K562 (cell line): ENCODE results near the gene CPNE2. TPM values are rescaled to one million over a fixed set of nuclear protein-coding genes. Genes with fewer than 3 reads are reported as not detected.

Experiments
- ATAC-seq: fragments of 200-7000 bp; cut with Tn5 transposase; 3 replicates; pipeline ENCODE4 v1.9.1; 2020; ENCODE audit warnings: moderate library complexity
- BruUV-seq: library from RNA; stranded (reverse); fragments of 400-500 nt; replicated peaks from 2 replicates; lab custom pipeline; 2021; lab: Mats Ljungman, UMichigan
- CTCF ChIA-PET: fragments of 300-600 bp; formaldehyde crosslinking; extraction: SDS; loops from one replicate; lab custom pipeline; 2021; ENCODE audit warnings: low intra/inter-chr PET ratio; lab: Yijun Ruan, JAX
- POLR2A ChIA-PET: fragments of 300-600, 350-650 bp; sonication (Branson Sonifier 250); formaldehyde crosslinking; extraction: SDS; loops from one replicate; lab custom pipeline; 2021; ENCODE audit warnings: antibody characterized with exemption, inconsistent platforms; lab: Yijun Ruan, JAX
- DNase-seq, 4 experiments: peaks; one replicate each; pipeline versions ENCODE4 v3.0.0 to v3.0.0-alpha.2; 2011 to 2018; ENCODE audit warnings: low spot score in 3 of 4, mixed read lengths in 3 of 4; ENCODE audit errors: extremely low read depth in 1 of 4
- FAIRE-seq: peaks from 2 replicates; lab custom pipeline; 2011; peaks lifted over from hg19 to GRCh38; lab: Jason Lieb, UNC
- H2AFZ ChIP-seq: 2 replicates; pipeline ENCODE4 v1.6.0; 2011; ENCODE audit warnings: low read depth, low read length, control low read depth, inconsistent platforms
- H3K27ac ChIP-seq: fragments of 200-600 bp; 3 replicates; pipeline ENCODE4 v1.8.0; 2011; ENCODE audit warnings: low read depth, mild to moderate bottlenecking, control low read depth, inconsistent platforms, low read length, moderate library complexity, mixed read lengths; ENCODE audit errors: extremely low read depth
- H3K27me3 ChIP-seq, 2 experiments: fragments of 300-600 bp in 1 of 2; 2 replicates in 1 of 2; 3 replicates in 1 of 2; pipeline versions ENCODE4 v1.6.0 to v1.8.0; 2011; ENCODE audit warnings: inconsistent platforms in 2 of 2, low read length in 2 of 2, mild to moderate bottlenecking in 1 of 2, mixed read lengths in 1 of 2, moderate library complexity in 1 of 2; ENCODE audit not compliant: control insufficient read depth in 2 of 2, insufficient read depth in 2 of 2
- H3K36me3 ChIP-seq: fragments of 300-600 bp; 3 replicates; pipeline ENCODE4 v1.8.0; 2011; ENCODE audit warnings: mild to moderate bottlenecking, low read length, inconsistent platforms; ENCODE audit not compliant: control insufficient read depth, insufficient read depth
- H3K4me1 ChIP-seq, 2 experiments: fragments of 200-600 bp in 1 of 2; replicated peaks in 1 of 2; 2 replicates in 1 of 2; 3 replicates in 1 of 2; pipeline versions ENCODE4 v1.5.1 to v1.8.0; 2011; ENCODE audit warnings: inconsistent platforms in 2 of 2, low read length in 2 of 2, mild to moderate bottlenecking in 1 of 2, mixed read lengths in 1 of 2, moderate library complexity in 1 of 2; ENCODE audit not compliant: control insufficient read depth in 2 of 2, insufficient read depth in 2 of 2
- H3K4me2 ChIP-seq: 2 replicates; pipeline ENCODE4 v1.6.1; 2011; ENCODE audit warnings: low read length, control low read depth, inconsistent platforms, mixed read lengths; ENCODE audit not compliant: insufficient read depth
- H3K4me3 ChIP-seq: fragments of 200-600 bp; sonication (generic), shearing (Covaris generic); 2 replicates; pipeline ENCODE4 v1.5.1; 2016; ENCODE audit warnings: control low read depth, inconsistent platforms
- H3K79me2 ChIP-seq: fragments of 200-600 bp; 3 replicates; pipeline ENCODE4 v1.8.0; 2011; ENCODE audit warnings: low read length, inconsistent platforms; ENCODE audit not compliant: control insufficient read depth, insufficient read depth
- H3K9ac ChIP-seq, 2 experiments: 2 replicates each; pipeline versions ENCODE4 v1.6.0 to v1.6.1; 2011; ENCODE audit warnings: low read depth in 2 of 2, low read length in 2 of 2, control low read depth in 1 of 2, inconsistent platforms in 1 of 2, mild to moderate bottlenecking in 1 of 2, mixed read lengths in 1 of 2; ENCODE audit not compliant: insufficient read depth in 1 of 2
- H3K9me1 ChIP-seq: one replicate; pipeline ENCODE4 v1.6.0; 2011; ENCODE audit warnings: inconsistent platforms, mild to moderate bottlenecking, low read length, moderate library complexity; ENCODE audit not compliant: control insufficient read depth, insufficient read depth
- H3K9me3 ChIP-seq: replicated peaks from 2 replicates; pipeline ENCODE4 v1.5.1; 2011; ENCODE audit warnings: low read depth, low read length, inconsistent platforms; ENCODE audit not compliant: control insufficient read depth, insufficient read depth
- H4K20me1 ChIP-seq: replicated peaks from 2 replicates; pipeline ENCODE4 v1.6.1; 2011; ENCODE audit warnings: low read length, inconsistent platforms, mixed read lengths; ENCODE audit not compliant: control insufficient read depth, insufficient read depth
- RBM25 ChIP-seq: fragments of 200-400 bp; formaldehyde crosslinking; IDR thresholded peaks from 2 replicates; pipeline ENCODE4 v1.6.1; 2018; ENCODE audit warnings: low read length, low read depth, moderate library complexity; ENCODE audit not compliant: severe bottlenecking
- TCF7 ChIP-seq: sonication (generic); IDR thresholded peaks from 2 replicates; pipeline ENCODE4 v1.6.1; 2016; ENCODE audit warnings: antibody characterized with exemption, borderline replicate concordance
- YY1 ChIP-seq, 3 experiments: IDR thresholded peaks; 2 replicates each; pipeline ENCODE4 v1.6.1; 2011; ENCODE audit warnings: low read length in 2 of 3, mild to moderate bottlenecking in 2 of 3, moderate library complexity in 2 of 3, borderline replicate concordance in 1 of 3, control low read depth in 1 of 3, low read depth in 1 of 3; ENCODE audit not compliant: insufficient read depth in 3 of 3, insufficient replicate concordance in 2 of 3, control insufficient read depth in 1 of 3, insufficient read length in 1 of 3; ENCODE audit errors: extremely low read depth in 1 of 3
- ZC3H4 ChIP-seq: sonication (generic); formaldehyde crosslinking; IDR thresholded peaks from 2 replicates; pipeline ENCODE4 v1.9.0; 2021; ENCODE audit warnings: missing genetic modification reagents, borderline replicate concordance
- ZC3H8 ChIP-seq: fragments of 450-650 bp; IDR thresholded peaks from 2 replicates; pipeline ENCODE4 v1.6.1; 2017
- WGBS: fragments of 100-300 bp; shearing (Covaris generic); methylation state at CpG from one replicate; pipeline ENCODE4 v1.1.6; 2016; ENCODE audit warnings: low coverage, mixed read lengths; ENCODE audit not compliant: insufficient coverage; ENCODE audit errors: missing lambda C conversion rate; 5-methylcytosine and 5-hydroxymethylcytosine counted together
- in situ Hi-C: fragments of 300-500 bp; cut with MboI; formaldehyde crosslinking; loops from 4 replicates; pipeline ENCODE4 v1.15.0; 2018; ENCODE audit warnings: inconsistent platforms, mixed read lengths
- intact Hi-C: fragments of 100-400 bp; cut with micrococcal nuclease; formaldehyde crosslinking; loops from 2 replicates; pipeline ENCODE4 v1.14.2; 2022
- polyA plus RNA-seq, 8 experiments: library from polyadenylated mRNA; depleted of rRNA in 4 of 8; stranded (reverse) in 5 of 8; unstranded in 3 of 8; fragments of >200 nt; fragmentation: Nextera tagmentation in 2 of 8; fragmentation: Illumina TruSeq in 1 of 8; extraction: Ambion mirVana in 2 of 8; extraction: Trizol in 1 of 8; gene quantifications; 2 replicates each; pipeline versions ENCODE4 v1.2.1 to v1.2.3, GENCODE V29; 2011 to 2014; ENCODE audit warnings: inconsistent platforms in 1 of 8, missing spikeins in 1 of 8
- total RNA-seq, 7 experiments: library from RNA; depleted of rRNA in 6 of 7; stranded (reverse); fragments of >200 nt in 6 of 7; fragmentation: Illumina TruSeq in 2 of 7; extraction: Trizol in 2 of 7; gene quantifications; 2 replicates each; pipeline versions ENCODE4 v1.2.1 to v1.2.3, GENCODE V29; 2011 to 2021; ENCODE audit warnings: low replicate concordance in 1 of 7
- TF ChIP-seq, protein P1 (sequence below): IDR thresholded peaks from 2 replicates; pipeline ENCODE4 v1.6.1; 2011; ENCODE audit not compliant: insufficient read length; ENCODE audit errors: extremely low read depth
- TF ChIP-seq, protein P2 (sequence below): fragments of 450-650 bp; formaldehyde crosslinking; conservative IDR thresholded peaks from 2 replicates; pipeline ENCODE4 v1.4.0; 2022; ENCODE audit warnings: mild to moderate bottlenecking, missing genetic modification characterization
- TF ChIP-seq, protein P3 (sequence below): fragments of 450-650 bp; IDR thresholded peaks from 2 replicates; pipeline ENCODE4 v1.6.1; 2016; ENCODE audit warnings: mild to moderate bottlenecking, moderate library complexity

Gene CPNE2
- total and polyA plus RNA-seq, 9 of the 15 experiments (the other 6 are each of a cell fraction or from before 2014, with no cell fraction given), result 3.0 to 13.9 (median 8.6) TPM

DNA sequence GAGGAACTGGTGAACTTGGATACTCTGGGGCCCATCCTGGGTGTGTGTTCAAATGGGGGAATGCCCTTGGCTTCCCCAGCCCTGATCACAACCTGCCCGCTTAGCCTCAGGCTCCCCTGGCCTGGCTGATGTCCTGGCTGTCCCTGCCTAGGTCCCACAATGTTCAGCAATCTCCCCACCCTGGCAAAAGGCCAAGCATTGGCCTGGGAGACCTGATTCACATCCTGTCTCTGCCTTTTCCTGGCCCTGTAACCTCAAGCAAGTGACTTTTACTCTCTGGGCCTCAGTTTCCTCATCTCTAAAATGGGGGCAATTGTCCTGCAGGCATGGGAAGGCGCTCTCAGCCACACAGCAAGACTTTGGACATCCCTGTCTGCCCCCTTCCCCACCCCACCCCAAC, 14.4 kb downstream of the CPNE2 start:
- Histone ChIP-seq H3K9me1 (no peaks in the 10 kb centered on the region), H3K27ac (no peak overlapping the region), H3K9me3 (no peaks in the 10 kb centered on the region), H3K27me3 (no peaks in the 10 kb centered on the region), H3K79me2 (no peaks in the 10 kb centered on the region), H3K36me3 (no peaks in the 10 kb centered on the region), H4K20me1 (no peaks in the 10 kb centered on the region; the same call in 1 of the 2 replicates), H2AFZ (no peak overlapping the region), H3K9ac (no peak overlapping the region), H3K4me2 (no peak overlapping the region), H3K4me3 (no peak overlapping the region), H3K4me1 (peaks cover 11 to 13% of the 10 kb centered on the region in 2 experiments; a peak in 3 of 5 replicates)
- ChIA-PET CTCF (interaction anchor here (0.5 kb wide), 1 partner anchor 110 kb away, joined by 4 read pairs; no protein-coding TSS in a partner anchor), POLR2A (interaction anchor here (0.6 to 2.5 kb wide), 2 partner anchors 9 to 27 kb away, joined by 3 to 7 read pairs; no protein-coding TSS in a partner anchor)
- ATAC-seq (no peak), FAIRE-seq (no peak), DNase-seq (no peak)
- WGBS, result 15% methylated on average over 2 of the region's 2 CpGs
- in situ Hi-C loops, result no loop called here
- no TSS peak for BruUV-seq
- intact Hi-C loops, result no loop called here
- TF ChIP-seq, protein P1, sequence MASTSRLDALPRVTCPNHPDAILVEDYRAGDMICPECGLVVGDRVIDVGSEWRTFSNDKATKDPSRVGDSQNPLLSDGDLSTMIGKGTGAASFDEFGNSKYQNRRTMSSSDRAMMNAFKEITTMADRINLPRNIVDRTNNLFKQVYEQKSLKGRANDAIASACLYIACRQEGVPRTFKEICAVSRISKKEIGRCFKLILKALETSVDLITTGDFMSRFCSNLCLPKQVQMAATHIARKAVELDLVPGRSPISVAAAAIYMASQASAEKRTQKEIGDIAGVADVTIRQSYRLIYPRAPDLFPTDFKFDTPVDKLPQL, result no peak
- no peak for TF ChIP-seq TCF7
- no peak for TF ChIP-seq ZC3H8
- TF ChIP-seq, protein P2, sequence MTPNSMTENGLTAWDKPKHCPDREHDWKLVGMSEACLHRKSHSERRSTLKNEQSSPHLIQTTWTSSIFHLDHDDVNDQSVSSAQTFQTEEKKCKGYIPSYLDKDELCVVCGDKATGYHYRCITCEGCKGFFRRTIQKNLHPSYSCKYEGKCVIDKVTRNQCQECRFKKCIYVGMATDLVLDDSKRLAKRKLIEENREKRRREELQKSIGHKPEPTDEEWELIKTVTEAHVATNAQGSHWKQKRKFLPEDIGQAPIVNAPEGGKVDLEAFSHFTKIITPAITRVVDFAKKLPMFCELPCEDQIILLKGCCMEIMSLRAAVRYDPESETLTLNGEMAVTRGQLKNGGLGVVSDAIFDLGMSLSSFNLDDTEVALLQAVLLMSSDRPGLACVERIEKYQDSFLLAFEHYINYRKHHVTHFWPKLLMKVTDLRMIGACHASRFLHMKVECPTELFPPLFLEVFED, result no peak
- no peak for TF ChIP-seq ZC3H4 (CRISPR knock-in tag)
- no peak for TF ChIP-seq YY1 (IDR thresholded peaks at IDR 0.05; ENCODE audit: borderline replicate concordance in 1 of 3, control insufficient read depth in 1 of 3, extremely low read depth in 1 of 3, insufficient read depth in 3 of 3, insufficient read length in 1 of 3, insufficient replicate concordance in 2 of 3, low read depth in 1 of 3, low read length in 2 of 3)
- TF ChIP-seq, protein P3, sequence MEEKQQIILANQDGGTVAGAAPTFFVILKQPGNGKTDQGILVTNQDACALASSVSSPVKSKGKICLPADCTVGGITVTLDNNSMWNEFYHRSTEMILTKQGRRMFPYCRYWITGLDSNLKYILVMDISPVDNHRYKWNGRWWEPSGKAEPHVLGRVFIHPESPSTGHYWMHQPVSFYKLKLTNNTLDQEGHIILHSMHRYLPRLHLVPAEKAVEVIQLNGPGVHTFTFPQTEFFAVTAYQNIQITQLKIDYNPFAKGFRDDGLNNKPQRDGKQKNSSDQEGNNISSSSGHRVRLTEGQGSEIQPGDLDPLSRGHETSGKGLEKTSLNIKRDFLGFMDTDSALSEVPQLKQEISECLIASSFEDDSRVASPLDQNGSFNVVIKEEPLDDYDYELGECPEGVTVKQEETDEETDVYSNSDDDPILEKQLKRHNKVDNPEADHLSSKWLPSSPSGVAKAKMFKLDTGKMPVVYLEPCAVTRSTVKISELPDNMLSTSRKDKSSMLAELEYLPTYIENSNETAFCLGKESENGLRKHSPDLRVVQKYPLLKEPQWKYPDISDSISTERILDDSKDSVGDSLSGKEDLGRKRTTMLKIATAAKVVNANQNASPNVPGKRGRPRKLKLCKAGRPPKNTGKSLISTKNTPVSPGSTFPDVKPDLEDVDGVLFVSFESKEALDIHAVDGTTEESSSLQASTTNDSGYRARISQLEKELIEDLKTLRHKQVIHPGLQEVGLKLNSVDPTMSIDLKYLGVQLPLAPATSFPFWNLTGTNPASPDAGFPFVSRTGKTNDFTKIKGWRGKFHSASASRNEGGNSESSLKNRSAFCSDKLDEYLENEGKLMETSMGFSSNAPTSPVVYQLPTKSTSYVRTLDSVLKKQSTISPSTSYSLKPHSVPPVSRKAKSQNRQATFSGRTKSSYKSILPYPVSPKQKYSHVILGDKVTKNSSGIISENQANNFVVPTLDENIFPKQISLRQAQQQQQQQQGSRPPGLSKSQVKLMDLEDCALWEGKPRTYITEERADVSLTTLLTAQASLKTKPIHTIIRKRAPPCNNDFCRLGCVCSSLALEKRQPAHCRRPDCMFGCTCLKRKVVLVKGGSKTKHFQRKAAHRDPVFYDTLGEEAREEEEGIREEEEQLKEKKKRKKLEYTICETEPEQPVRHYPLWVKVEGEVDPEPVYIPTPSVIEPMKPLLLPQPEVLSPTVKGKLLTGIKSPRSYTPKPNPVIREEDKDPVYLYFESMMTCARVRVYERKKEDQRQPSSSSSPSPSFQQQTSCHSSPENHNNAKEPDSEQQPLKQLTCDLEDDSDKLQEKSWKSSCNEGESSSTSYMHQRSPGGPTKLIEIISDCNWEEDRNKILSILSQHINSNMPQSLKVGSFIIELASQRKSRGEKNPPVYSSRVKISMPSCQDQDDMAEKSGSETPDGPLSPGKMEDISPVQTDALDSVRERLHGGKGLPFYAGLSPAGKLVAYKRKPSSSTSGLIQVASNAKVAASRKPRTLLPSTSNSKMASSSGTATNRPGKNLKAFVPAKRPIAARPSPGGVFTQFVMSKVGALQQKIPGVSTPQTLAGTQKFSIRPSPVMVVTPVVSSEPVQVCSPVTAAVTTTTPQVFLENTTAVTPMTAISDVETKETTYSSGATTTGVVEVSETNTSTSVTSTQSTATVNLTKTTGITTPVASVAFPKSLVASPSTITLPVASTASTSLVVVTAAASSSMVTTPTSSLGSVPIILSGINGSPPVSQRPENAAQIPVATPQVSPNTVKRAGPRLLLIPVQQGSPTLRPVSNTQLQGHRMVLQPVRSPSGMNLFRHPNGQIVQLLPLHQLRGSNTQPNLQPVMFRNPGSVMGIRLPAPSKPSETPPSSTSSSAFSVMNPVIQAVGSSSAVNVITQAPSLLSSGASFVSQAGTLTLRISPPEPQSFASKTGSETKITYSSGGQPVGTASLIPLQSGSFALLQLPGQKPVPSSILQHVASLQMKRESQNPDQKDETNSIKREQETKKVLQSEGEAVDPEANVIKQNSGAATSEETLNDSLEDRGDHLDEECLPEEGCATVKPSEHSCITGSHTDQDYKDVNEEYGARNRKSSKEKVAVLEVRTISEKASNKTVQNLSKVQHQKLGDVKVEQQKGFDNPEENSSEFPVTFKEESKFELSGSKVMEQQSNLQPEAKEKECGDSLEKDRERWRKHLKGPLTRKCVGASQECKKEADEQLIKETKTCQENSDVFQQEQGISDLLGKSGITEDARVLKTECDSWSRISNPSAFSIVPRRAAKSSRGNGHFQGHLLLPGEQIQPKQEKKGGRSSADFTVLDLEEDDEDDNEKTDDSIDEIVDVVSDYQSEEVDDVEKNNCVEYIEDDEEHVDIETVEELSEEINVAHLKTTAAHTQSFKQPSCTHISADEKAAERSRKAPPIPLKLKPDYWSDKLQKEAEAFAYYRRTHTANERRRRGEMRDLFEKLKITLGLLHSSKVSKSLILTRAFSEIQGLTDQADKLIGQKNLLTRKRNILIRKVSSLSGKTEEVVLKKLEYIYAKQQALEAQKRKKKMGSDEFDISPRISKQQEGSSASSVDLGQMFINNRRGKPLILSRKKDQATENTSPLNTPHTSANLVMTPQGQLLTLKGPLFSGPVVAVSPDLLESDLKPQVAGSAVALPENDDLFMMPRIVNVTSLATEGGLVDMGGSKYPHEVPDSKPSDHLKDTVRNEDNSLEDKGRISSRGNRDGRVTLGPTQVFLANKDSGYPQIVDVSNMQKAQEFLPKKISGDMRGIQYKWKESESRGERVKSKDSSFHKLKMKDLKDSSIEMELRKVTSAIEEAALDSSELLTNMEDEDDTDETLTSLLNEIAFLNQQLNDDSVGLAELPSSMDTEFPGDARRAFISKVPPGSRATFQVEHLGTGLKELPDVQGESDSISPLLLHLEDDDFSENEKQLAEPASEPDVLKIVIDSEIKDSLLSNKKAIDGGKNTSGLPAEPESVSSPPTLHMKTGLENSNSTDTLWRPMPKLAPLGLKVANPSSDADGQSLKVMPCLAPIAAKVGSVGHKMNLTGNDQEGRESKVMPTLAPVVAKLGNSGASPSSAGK, result no peak
- TF ChIP-seq RBM25, result peak; percentile 83
